GM18907 (cell line): Measurements from ENCODE around the gene KRTAP6-3.

ENCODE experiments used
- ATAC-seq: cut with Tn5 transposase; IDR thresholded peaks from one replicate; pipeline ENCODE4 v1.9.1; 2021; ENCODE audit warnings: mild to moderate bottlenecking, moderate library complexity; ENCODE audit not compliant: unreplicated experiment

Gene KRTAP6-3

GRCh38 chr21:30623362-30623761 is 31.1 kb downstream of the KRTAP6-3 start:
- ATAC-seq, result no peak

GRCh38 chr21:30625449-30626165 is 33.4 kb downstream of the KRTAP6-3 start:
- ATAC-seq, result no peak

- ATAC-seq, result no peak
Measured at GRCh38 chr21:30628109-30628508, 35.9 kb downstream of the KRTAP6-3 start.

- ATAC-seq, result no peak
Measured at GRCh38 chr21:30629200-30629599, 37.0 kb downstream of the KRTAP6-3 start.

- no peak for ATAC-seq
Measured at GRCh38 chr21:30634906-30635305, 42.7 kb downstream of the KRTAP6-3 start, which contains the start of gene KRTAP20-2. TSS of gene KRTAP20-2 (plus strand) at chr21:30635206. CDS start at chr21:30635264, 58 bp downstream.

- no peak for ATAC-seq
Measured at GRCh38 chr21:30638686-30639085, 46.4 kb downstream of the KRTAP6-3 start.

- no peak for ATAC-seq
Measured at GRCh38 chr21:30642564-30642963, 50.3 kb downstream of the KRTAP6-3 start, which contains the start of gene KRTAP20-3. TSS of gene KRTAP20-3 (plus strand) at chr21:30642864.
